Activated CD4-positive, alpha-beta T cell treated with anti-CD3 and anti-CD28 coated beads, Interleukin-2, Interleukin-4, amounts not matched to agents 100 ng/mL and 50 ng/mL, durations not matched to agents 16 hours and 8 hours (primary cell): ENCODE results near the gene PTPRN2.
"Not testable (repeated sequence)": the region's sequence is repeated elsewhere in the genome, so short reads cannot be mapped to it uniquely, and the experiment has no call there.

Source experiments
- DNase-seq: peaks from one replicate; pipeline ENCODE4 v3.0.0-alpha.2; 2020; ENCODE audit warnings: low spot score

PTPRN2 gene

DNA sequence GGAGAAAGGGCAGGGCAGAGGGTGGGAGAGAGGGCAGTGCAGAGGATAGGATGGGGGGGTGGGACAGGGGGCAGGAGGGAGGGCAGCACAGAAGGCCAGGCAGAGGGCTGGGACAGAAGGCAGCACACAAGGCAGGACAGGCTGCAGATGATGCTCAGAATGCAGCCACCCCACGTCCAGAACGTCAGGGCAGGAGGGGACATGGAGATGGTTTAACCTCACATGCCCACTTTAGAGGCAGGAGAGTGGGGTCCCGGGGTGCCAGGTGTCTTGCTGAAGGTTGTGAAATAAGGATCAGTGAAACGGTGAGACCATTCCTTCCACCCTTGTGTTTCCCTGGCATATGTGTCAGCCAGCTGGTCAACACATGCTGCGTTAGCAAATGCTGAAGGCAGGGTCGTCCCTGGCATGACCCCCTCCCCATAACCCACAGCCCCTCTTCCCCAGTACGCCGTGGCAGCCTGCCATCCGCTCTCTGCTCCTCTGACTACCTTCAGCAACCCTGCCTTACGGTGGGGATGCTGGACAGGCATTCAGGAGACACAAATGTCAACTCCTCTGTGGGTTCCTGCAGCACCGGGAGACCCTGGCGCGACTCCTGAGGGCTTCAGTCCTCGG lies 658.7 kb downstream of the PTPRN2 start:
- DNase-seq, result no peak

GRCh38 chr7:157928171-157928794 lies 659.3 kb downstream of the PTPRN2 start:
- DNase-seq, result no peak

DNA sequence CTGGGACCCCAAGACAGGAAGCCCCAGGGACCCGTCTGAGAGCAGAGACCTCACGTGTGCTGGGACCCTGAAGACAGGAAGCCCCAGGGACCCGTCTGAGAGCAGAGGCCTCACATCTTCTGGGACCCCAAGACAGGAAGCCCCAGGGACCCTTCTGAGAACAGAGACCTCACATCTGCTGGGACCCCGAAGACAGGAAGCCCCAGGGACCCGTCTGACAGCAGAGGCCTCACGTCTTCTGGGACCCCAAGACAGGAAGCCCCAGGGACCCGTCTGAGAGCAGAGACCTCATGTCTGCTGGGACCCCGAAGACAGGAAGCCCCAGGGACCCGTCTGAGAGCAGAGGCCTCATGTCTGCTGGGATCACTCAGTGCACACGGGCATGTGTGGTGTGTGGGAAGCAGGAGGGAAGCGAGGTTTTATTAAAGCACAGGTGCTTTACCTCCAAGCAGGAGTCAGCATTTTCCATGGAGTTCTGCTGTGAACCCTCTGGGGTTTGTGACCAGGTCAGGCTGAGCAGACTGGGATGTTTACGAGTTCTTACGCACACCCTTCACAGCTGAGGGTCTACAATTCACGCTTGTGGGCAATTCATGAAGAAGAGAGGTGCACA lies 660.2 kb downstream of the PTPRN2 start:
- DNase-seq, result no peak

DNA sequence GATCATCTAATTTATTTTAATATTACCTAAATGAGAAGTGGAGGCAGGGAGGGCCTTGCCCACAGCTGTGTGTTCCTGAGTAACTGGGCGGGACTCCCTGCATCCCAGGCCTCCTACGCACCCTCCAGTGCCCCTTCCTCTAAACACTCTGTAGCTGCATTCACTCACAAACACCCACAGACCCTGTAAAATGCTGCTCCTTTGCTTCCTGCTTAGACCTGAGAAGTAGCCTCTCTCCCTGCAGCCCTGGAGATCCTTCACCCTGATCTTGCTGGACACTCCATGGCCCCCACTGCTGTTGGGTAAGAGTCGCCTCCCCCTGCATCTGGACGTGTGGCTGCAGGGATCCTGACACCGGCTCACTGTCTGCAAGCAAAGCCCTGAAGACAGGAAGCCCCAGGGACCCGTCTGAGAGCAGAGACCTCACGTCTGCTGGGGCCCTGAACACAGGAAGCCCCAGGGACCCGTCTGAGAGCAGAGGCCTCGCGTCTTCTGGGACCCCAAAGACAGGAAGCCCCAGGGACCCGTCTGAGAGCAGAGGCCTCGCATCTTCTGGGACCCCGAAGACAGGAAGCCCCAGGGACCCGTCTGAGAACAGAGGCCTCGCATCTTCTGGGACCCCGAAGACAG lies 661.0 kb downstream of the PTPRN2 start:
- DNase-seq, result no peak

- DNase-seq, result no peak
Observed at GRCh38 chr7:157926107-157926506, 661.5 kb downstream of the PTPRN2 start.

GRCh38 chr7:157925383-157925875 lies 662.2 kb downstream of the PTPRN2 start:
- no peak for DNase-seq

- no peak for DNase-seq
Observed at GRCh38 chr7:157923903-157924630, 663.6 kb downstream of the PTPRN2 start.

- no peak for DNase-seq
Observed at GRCh38 chr7:157922576-157922975, 665.0 kb downstream of the PTPRN2 start.

- DNase-seq, result no peak
Observed at GRCh38 chr7:157918326-157919080, 669.1 kb downstream of the PTPRN2 start.

- no peak for DNase-seq
Observed at GRCh38 chr7:157916946-157917640, 670.5 kb downstream of the PTPRN2 start.

- no peak for DNase-seq
Observed at GRCh38 chr7:157910446-157910845, 677.2 kb downstream of the PTPRN2 start.

DNA sequence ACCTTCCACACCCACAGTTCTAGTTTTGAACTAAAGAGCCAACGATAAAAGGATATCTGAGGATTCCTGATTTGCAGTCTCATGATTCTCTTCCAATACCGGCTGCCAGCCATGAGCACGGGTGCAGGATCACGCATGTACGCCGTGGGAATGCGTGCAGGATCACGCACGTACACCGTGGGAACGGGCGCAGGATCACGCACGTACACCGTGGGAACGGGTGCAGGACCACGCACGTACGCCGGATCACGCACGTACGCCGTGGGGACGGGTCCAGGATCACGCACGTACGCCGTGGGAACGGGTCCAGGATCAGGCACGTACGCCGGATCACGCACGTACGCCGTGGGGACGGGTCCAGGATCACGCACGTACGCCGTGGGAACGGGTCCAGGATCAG lies 677.6 kb downstream of the PTPRN2 start:
- not testable (repeated sequence) for DNase-seq

DNA sequence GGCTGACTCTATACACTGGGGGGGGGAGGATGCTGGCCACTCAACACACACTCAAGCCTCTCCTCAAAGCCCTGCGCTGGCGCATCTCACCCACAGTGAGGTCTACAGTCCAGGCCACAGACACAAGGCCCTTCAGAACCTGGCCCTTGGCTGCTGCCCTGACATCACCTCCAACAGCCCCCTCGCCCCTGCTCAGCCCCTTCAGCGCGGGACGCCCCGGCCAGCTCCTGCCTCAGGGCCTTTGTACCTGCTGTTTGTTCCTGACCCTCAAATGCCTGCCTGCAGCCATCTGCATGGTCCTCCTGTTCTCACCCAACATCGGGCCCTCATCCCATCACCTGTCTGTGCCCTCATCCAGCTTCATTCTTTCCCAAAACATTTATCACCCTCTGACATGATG lies 678.3 kb downstream of the PTPRN2 start:
- no peak for DNase-seq

- no peak for DNase-seq
Observed at GRCh38 chr7:157908006-157908782, 679.4 kb downstream of the PTPRN2 start.

- DNase-seq, result no peak
Observed at GRCh38 chr7:157907091-157907490, 680.5 kb downstream of the PTPRN2 start.

- DNase-seq, result no peak
Observed at GRCh38 chr7:157906583-157906982, 681.0 kb downstream of the PTPRN2 start.

DNA sequence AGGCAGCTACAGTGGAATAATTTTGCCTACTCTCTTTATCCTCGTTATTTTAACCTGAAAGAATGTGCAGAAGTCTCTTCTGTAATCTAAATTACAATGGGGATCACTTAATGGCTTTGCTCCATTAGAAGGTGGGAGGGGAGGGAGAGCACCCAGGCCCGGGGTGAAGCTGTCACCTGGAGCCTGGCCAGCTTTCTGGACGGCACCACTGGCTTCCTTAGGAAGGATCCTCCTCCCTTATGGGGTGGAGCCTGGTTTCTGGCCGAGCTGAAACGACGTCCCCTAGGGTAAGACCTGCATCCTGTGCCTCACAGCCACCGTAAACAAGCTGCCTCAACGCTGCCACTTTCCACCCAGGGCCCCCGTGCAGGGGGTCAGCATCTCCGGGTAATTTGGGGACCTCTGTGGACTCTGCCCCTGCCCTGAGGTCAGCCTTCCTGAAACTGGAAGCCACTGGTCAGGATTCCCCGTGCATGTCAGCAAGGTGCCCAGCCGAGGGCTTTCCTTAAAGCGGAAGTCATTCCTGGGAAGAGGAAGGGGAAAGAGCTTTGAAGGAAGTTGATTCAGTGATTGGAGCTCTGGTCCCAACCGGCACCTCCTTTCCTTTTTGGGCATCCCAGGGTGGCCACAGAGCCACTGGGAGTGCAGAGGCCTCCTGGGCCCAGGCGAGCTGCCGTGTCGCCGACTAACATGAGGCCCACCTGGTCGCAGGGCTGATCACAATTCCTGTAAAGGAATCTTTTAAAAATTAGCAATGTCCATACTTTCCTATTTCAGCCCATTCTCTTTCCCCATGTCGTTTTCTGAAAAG lies 681.8 kb downstream of the PTPRN2 start:
- DNase-seq, result no peak

- DNase-seq, result no peak
Observed at GRCh38 chr7:157904866-157905570, 682.6 kb downstream of the PTPRN2 start.
